GM19463 (cell line): ENCODE data around the gene SNU13.
"Not testable (repeated sequence)": the region's sequence is repeated elsewhere in the genome, so short reads cannot be mapped to it uniquely, and the experiment has no call there.

ENCODE experiments used
- ATAC-seq: cut with Tn5 transposase; IDR thresholded peaks from one replicate; pipeline ENCODE4 v1.9.1; 2021; ENCODE audit warnings: mild to moderate bottlenecking, moderate library complexity; ENCODE audit not compliant: unreplicated experiment

SNU13 gene

GRCh38 chr22:41682033-41682807 is 6.4 kb downstream of the SNU13 start:
- ATAC-seq: peak; percentile 71

GRCh38 chr22:41681616-41682015 is 7.1 kb downstream of the SNU13 start:
- ATAC-seq: no peak

- no peak for ATAC-seq
These were observed 12.5 kb downstream of the SNU13 start for GRCh38 chr22:41676134-41676533.

- no peak for ATAC-seq
These were observed 13.8 kb downstream of the SNU13 start for GRCh38 chr22:41674846-41675340.

- ATAC-seq: no peak
These were observed 15.7 kb downstream of the SNU13 start for GRCh38 chr22:41672780-41673509.

- ATAC-seq: not testable (repeated sequence)
These were observed 16.6 kb downstream of the SNU13 start for GRCh38 chr22:41672096-41672495.

- no peak for ATAC-seq
These were observed 19.4 kb downstream of the SNU13 start for GRCh38 chr22:41668971-41669911.

- ATAC-seq: no peak
These were observed 23.7 kb downstream of the SNU13 start for GRCh38 chr22:41664951-41665350.

GRCh38 chr22:41664490-41664889 is 24.2 kb downstream of the SNU13 start:
- no peak for ATAC-seq

GRCh38 chr22:41663594-41663993 is 25.1 kb downstream of the SNU13 start:
- ATAC-seq: not testable (repeated sequence)

- ATAC-seq: no peak
These were observed 27.0 kb downstream of the SNU13 start for GRCh38 chr22:41661713-41662112.

- ATAC-seq: no peak
These were observed 27.6 kb downstream of the SNU13 start for GRCh38 chr22:41661088-41661487.

- no peak for ATAC-seq
These were observed 28.3 kb downstream of the SNU13 start for GRCh38 chr22:41660416-41660815.

- no peak for ATAC-seq
These were observed 28.7 kb downstream of the SNU13 start for GRCh38 chr22:41659941-41660340.

- ATAC-seq: no peak
These were observed 29.8 kb downstream of the SNU13 start for GRCh38 chr22:41658869-41659268.

GRCh38 chr22:41657709-41658108 is 31.0 kb downstream of the SNU13 start:
- ATAC-seq: no peak

- no peak for ATAC-seq
These were observed 32.1 kb downstream of the SNU13 start for GRCh38 chr22:41656556-41656955.

- no peak for ATAC-seq
These were observed 34.3 kb downstream of the SNU13 start for GRCh38 chr22:41654322-41654721.

- no peak for ATAC-seq
These were observed 37.8 kb downstream of the SNU13 start for GRCh38 chr22:41650821-41651220.

- no peak for ATAC-seq
These were observed 38.4 kb downstream of the SNU13 start for GRCh38 chr22:41650229-41650628.

GRCh38 chr22:41648432-41648831 is 40.2 kb downstream of the SNU13 start:
- no peak for ATAC-seq
